Right lobe of liver (tissue), 6 donors: ENCODE data around the gene CREB3L4. TPM values are rescaled to one million over a fixed set of nuclear protein-coding genes. Genes with fewer than 3 reads are reported as not detected.

Experiments used
- ATAC-seq, 4 donors: fragments of 200-7000 bp; cut with Tn5 transposase; one replicate each; pipeline ENCODE4 v1.9.1; 2020; ENCODE audit warnings: mild to moderate bottlenecking in 4 of 4, moderate library complexity in 4 of 4
- DNase-seq, 3 donors: peaks; one replicate each; pipeline ENCODE4 v3.0.0-alpha.2; 2020
- H3K27ac ChIP-seq, 3 donors: fragments of 200-600 bp; one replicate each; pipeline ENCODE4 v1.8.0; 2022
- H3K27me3 ChIP-seq, 2 donors: fragments of 200-600 bp; one replicate each; pipeline ENCODE4 v1.8.0; 2022
- H3K36me3 ChIP-seq, 4 donors: fragments of 200-600 bp; sonication (generic) in 1 of 4; one replicate each; pipeline versions ENCODE4 v1.5.1 to v1.8.0; 2017 to 2022; ENCODE audit warnings: control low read depth in 1 of 4
- H3K4me1 ChIP-seq, 4 donors: fragments of 200-600 bp; sonication (generic) in 1 of 4; one replicate each; pipeline versions ENCODE4 v1.5.1 to v1.8.0; 2017 to 2022; ENCODE audit warnings: control low read depth in 1 of 4
- H3K4me3 ChIP-seq, 3 donors: fragments of 200-600 bp; one replicate each; pipeline ENCODE4 v1.8.0; 2022
- H3K9me3 ChIP-seq, 4 donors: fragments of 200-600 bp; sonication (generic) in 1 of 4; one replicate each; pipeline versions ENCODE4 v1.5.1 to v1.8.0; 2017 to 2022; ENCODE audit warnings: control low read depth in 1 of 4
- CTCF ChIP-seq, 4 donors: fragments of 200-600 bp in 3 of 4; fragments of 450-650 bp in 1 of 4; IDR thresholded peaks; one replicate each; pipeline versions ENCODE4 v1.5.1 to v1.8.0; 2016 to 2022; ENCODE audit warnings: antibody characterized with exemption in 4 of 4, mild to moderate bottlenecking in 2 of 4
- POLR2A ChIP-seq: fragments of 450-650 bp; IDR thresholded peaks from one replicate; pipeline ENCODE4 v1.6.1; 2017; ENCODE audit warnings: antibody characterized with exemption, mild to moderate bottlenecking
- WGBS: methylation state at CpG from one replicate; pipeline ENCODE4 v1.1.6; 2018; ENCODE audit warnings: low coverage, low lambda C conversion rate; ENCODE audit not compliant: insufficient coverage; ENCODE audit errors: missing lambda C conversion rate; 5-methylcytosine and 5-hydroxymethylcytosine counted together
- intact Hi-C, 2 donors: fragments of 100-400 bp; cut with DNase I; formaldehyde crosslinking; loops; one replicate each; pipeline versions ENCODE4 v1.11.2 to v1.14.1; 2022
- total RNA-seq, 6 experiments: library from RNA; depleted of rRNA in 2 of 6; stranded (reverse); fragments of >200 nt in 2 of 6; fragmentation: NEBNext Ultra II Directional in 3 of 6; extraction: Animal tissue kit (Norgen Biotek cat#: 25700) in 3 of 6; gene quantifications; one replicate each; pipeline versions ENCODE4 v1.1.0 to v1.2.4, GENCODE V29; 2016 to 2023
- donor health status: DM: no; HTN: yes; CAD: no.
- donor health status: DM: no; HTN: no; CAD: no.
- donor health status: DM: no; HTN: no; CAD: no.
- donor health status: DM: no; HTN: yes; CAD: no.
- donor health status: DM: no; HTN: yes; CAD: no.

CREB3L4 gene
- total RNA-seq, 6 experiments from 2014 or later = 4.9 to 11.1 (median 8.2) TPM

DNA sequence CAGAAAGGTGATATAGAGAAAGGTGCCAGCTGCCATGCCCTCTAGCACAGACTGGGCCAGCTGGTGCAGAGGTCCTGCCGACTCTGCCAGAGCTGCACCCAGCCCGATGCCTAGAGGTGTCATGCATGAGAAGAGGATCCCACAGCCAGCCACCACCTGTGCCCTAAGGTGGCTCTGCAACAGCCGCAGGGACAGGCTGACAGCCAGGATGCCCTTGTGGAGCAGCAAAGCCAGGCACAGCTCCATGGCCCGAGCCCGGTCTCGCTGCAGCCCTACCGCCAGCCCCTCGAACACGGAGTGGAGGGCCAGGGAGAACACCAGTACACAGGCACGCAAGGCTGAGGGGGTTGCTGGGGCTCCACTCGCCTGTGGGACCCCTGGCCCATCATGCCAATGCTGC lies 7.5 kb upstream of the CREB3L4 start:
- no peak overlapping the region for H3K27ac ChIP-seq
- TF ChIP-seq CTCF (IDR thresholded peaks at IDR 0.05) (no peak), POLR2A (no peak)
- peaks cover 0 to 5% (median 1%) of the 10 kb centered on the region in 4 donors for H3K36me3 ChIP-seq
- WGBS = 86% methylated on average over 2 of the region's 11 CpGs
- peaks cover 0 to 48% (median 18%) of the 10 kb centered on the region in 4 donors for H3K4me1 ChIP-seq
- no peaks in the 10 kb centered on the region for H3K27me3 ChIP-seq
- DNase-seq (no peak), ATAC-seq (no peak)
- H3K4me3 ChIP-seq = no peak overlapping the region
- intact Hi-C loops = no loop called here
- no peaks in the 10 kb centered on the region for H3K9me3 ChIP-seq

GRCh38 chr1:153961421-153961820 lies 6.3 kb upstream of the CREB3L4 start:
- Histone ChIP-seq H3K4me1 (peaks cover 0 to 46% (median 16%) of the 10 kb centered on the region in 4 donors), H3K4me3 (no peak overlapping the region)
- intact Hi-C loops = no loop called here

GRCh38 chr1:153962088-153963029 lies 5.3 kb upstream of the CREB3L4 start:
- peaks cover 0 to 39% (median 11%) of the 10 kb centered on the region in 4 donors for H3K4me1 ChIP-seq
- peak overlapping the region; percentile 70 to 88 (median 75) for H3K4me3 ChIP-seq
- H3K9me3 ChIP-seq = no peaks in the 10 kb centered on the region
- DNase-seq (peak in 1 of 3 donors; percentile 51), ATAC-seq (peak in 1 of 4 donors; percentile 12)
- H3K36me3 ChIP-seq = peaks cover 0 to 5% (median 1%) of the 10 kb centered on the region in 4 donors
- WGBS = 38% methylated on average over 3 of the region's 16 CpGs
- peak overlapping the region; percentile 88 to 95 (median 92) for H3K27ac ChIP-seq
- H3K27me3 ChIP-seq = no peaks in the 10 kb centered on the region
- TF ChIP-seq CTCF (IDR thresholded peaks at IDR 0.05) (no peak), POLR2A (no peak)
- intact Hi-C loops = no loop called here

More at GRCh38 chr1:153961421-153961820, 6.3 kb upstream of the CREB3L4 start:
- no peak for TF ChIP-seq CTCF (IDR thresholded peaks at IDR 0.05)
- TF ChIP-seq POLR2A = no peak
- Histone ChIP-seq H3K9me3 (no peaks in the 10 kb centered on the region), H3K27ac (no peak overlapping the region), H3K27me3 (no peaks in the 10 kb centered on the region), H3K36me3 (peaks cover 0 to 5% (median 1%) of the 10 kb centered on the region in 4 donors)
- DNase-seq (no peak), ATAC-seq (no peak)
- WGBS = 65% methylated on average over 3 of the region's 4 CpGs

DNA sequence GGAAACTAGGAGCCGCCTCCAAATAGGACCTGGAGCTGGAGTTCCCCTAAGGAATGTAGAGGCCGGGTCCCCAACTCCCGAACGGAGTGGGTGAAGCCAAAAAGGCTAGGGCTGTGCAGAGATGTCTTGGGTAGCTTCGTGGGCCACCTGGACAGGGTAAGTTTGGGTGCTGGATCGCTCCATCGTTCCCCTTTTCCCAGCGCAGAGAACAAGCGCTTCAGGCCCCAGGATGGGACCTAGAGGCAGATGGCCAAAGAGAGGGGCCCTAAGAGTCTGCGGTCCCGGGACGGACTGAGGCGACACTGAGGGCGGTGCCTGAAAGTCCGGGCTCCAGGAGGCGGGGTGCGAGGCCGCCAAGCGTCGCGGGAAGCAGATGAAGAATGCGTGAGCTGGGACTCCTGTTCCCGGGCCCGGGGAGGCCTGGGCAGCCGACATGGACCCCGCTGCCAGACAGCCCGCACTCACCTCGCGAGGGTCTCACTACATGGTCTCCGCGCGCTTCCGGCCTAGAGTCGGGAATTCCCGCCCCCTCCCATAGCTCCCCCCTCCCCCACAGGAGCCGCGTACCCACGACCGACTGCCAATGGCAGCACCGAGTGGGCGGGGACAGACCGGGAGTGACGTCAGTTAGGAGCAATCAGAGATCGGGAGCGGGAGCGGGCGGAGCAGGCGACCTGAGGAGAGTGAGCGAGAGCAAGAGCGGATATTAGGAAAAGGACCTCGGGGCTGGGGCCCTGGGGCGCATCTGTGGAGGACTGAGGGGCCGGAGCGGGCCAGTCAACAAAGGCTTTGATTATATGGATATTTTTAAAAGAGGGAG lies 4.5 kb upstream of the CREB3L4 start, which contains the start of gene SLC39A1:
TSS of gene SLC39A1 (minus strand) at position 508 of the 820 bp plus-strand sequence. CDS start 822 bp downstream, outside the sequence.
- peak; percentile 76 to 84 (median 79) for ATAC-seq
- Histone ChIP-seq H3K9me3 (no peaks in the 10 kb centered on the region), H3K4me1 (peaks cover 0 to 38% (median 10%) of the 10 kb centered on the region in 4 donors), H3K27me3 (no peaks in the 10 kb centered on the region), H3K4me3 (peak within 1 kb of the TSS; percentile 70 to 88 (median 75)), H3K27ac (peak within 1 kb of the TSS; percentile 88 to 95 (median 92)), H3K36me3 (peaks cover 0 to 5% (median 1%) of the 10 kb centered on the region in 4 donors)
- peak; percentile 84 for TF ChIP-seq POLR2A
- no peak for TF ChIP-seq CTCF (IDR thresholded peaks at IDR 0.05)
- intact Hi-C loops = no loop called here
- DNase-seq = peak; percentile 99 to 100 (median 99)
- WGBS = 0% methylated on average over 19 of the region's 54 CpGs
